HG02678 (cell line): Measurements from ENCODE around the gene RXRB.

Experiments
- ATAC-seq: cut with Tn5 transposase; IDR thresholded peaks from one replicate; pipeline ENCODE4 v1.9.1; 2021; ENCODE audit warnings: mild to moderate bottlenecking, moderate library complexity; ENCODE audit not compliant: unreplicated experiment

The RXRB gene

GRCh38 chr6:33177552-33178446 lies 22.7 kb downstream of the RXRB start:
- ATAC-seq, result no peak

DNA sequence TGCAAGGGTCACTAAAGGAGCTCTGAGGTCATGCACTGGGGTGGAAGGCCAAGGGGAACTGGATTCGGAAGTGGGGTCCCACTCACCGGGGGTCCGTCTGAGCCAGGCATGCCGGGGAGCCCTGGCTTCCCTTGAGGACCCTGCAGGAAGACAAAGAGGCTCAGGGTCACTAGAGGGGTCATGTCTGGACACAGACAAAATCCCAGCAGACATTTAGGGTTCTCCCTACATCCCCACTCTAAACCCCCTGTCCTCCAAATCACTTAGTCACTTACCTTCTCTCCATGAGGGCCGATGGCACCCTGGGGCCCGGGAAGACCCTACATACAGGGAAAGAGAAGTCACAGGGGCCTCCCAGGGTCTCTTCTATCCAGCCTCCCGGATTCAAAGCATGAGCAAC lies 23.6 kb downstream of the RXRB start:
- ATAC-seq, result no peak

DNA sequence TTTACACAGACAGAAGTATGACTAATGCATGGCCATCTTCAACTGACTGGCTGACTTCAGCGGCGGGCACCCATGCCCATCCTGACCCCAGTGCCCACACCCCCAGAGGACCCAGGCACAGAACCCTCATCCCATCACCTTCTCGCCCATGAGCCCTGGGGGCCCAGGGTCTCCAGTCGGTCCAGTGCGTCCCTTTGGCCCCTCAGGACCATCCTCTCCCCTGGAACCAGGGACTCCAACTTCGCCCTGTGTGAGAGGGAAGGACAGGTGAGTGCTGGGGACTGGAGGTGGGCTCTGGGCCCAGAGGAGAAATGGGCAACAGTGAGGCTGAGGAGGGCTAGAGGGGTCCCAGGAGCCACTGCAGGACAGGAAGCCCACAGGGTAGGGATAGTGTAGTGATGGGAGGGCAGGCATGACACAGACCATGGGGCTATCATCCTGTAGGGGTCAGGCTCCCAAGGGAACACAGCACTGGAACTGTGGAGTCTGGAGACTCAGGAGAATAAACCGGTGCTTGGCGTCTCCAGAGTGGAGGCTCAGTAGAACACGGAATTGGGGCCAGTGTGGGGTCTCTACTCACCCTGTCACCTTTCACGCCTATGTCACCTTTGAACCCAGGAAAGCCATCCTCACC lies 24.9 kb downstream of the RXRB start:
- no peak for ATAC-seq

DNA sequence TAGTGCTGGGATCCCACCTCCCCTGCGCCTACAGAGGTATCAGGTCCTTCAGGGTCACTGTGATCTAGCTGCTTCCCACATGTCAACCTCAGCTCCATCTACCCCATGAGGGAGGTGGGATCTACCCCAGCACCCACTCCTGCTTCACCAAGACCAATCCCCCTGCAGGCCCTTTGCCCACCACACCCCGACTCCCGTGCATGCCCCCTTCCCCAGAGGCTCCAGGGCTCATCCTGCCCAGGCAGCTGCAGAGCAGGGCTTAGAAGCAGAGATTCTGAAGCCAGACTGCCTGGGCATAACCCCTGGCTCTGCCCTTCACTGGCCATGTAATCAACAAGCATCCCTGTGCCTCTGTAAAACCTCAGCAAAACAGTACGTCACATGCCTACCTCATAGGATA lies 25.7 kb downstream of the RXRB start:
- ATAC-seq, result no peak

- no peak for ATAC-seq
These were observed 26.8 kb downstream of the RXRB start for GRCh38 chr6:33173535-33174180.

DNA sequence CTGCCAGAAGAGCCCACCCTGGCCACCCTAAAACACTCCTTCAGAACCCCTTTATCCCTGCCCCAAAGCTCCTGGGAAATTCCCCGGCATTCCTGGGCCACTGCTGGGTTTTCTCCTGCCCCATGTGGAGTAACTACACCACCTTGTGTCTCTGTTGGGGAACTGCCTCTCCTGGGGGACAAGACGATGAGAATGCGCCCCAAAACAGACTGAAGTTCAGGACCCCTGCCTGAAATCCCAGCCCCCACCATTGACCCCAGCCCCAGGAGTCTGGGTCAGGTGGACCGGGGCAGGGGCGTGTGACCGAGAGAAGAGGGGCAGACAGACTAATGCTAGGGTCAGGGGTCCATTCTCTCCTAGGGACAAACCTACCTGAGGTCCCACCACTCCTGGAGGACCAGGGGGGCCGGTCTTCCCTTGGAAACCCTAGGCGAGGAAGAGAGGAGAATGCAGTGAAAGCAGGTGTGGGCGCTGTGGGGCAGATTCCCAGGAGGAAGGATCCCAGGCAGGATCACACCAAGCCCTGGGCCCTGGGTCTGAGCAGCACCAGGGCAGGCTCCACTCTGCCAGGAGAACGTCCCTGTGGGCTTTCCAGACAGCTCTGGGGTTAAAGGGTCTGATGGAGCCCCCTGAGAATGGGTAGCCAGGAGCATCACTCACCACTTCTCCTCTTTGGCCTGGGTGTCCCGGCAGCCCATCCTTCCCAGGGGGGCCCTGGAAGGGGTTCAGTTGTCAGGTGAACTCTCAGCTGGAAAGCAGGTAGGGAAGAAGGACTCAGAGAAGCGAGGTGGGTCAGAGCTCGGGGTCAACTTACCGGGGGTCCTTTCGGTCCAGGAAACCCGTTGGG lies 27.6 kb downstream of the RXRB start:
- no peak for ATAC-seq

- ATAC-seq, result no peak
These were observed 28.4 kb downstream of the RXRB start for GRCh38 chr6:33171880-33172687.

DNA sequence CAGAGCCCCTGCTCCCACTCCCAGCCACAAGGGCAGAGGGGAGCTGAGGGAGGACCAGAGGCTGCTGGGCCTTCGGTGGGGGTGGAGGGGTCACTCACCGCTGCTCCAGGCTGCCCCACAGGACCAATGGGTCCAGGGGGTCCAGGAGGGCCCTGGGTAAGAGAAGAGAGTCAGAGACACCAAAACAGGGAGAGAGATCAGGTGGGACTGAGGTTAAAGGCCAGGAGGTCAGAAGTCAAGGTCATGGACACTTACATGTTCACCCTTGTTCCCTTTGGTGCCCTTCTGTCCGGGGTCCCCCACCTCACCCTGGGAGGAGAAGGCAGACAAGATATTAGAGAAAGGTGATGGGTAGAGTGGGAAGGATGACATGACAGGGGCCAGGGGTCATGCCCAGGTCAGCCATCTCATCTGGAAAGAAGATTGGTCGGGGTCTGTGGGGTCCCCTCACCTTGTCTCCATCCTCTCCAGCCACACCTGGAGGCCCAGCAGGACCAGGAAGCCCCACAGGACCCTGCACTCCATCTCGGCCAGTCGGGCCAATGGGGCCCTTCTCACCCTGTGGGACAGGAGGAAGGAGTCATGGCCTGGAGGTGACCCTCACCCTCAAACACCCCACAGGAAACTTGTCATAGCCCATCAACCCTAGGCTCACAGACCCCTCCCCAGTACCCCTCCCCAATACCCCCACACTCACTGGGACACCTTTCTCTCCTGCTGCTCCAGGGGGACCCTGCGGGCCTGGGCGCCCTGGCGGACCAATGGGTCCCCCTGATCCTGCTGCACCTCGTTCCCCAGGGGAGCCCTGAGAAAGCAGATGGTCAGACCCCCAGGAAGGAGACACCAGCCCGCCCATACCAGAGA lies 29.2 kb downstream of the RXRB start:
- no peak for ATAC-seq

GRCh38 chr6:33170176-33171015 lies 30.1 kb downstream of the RXRB start:
- no peak for ATAC-seq

DNA sequence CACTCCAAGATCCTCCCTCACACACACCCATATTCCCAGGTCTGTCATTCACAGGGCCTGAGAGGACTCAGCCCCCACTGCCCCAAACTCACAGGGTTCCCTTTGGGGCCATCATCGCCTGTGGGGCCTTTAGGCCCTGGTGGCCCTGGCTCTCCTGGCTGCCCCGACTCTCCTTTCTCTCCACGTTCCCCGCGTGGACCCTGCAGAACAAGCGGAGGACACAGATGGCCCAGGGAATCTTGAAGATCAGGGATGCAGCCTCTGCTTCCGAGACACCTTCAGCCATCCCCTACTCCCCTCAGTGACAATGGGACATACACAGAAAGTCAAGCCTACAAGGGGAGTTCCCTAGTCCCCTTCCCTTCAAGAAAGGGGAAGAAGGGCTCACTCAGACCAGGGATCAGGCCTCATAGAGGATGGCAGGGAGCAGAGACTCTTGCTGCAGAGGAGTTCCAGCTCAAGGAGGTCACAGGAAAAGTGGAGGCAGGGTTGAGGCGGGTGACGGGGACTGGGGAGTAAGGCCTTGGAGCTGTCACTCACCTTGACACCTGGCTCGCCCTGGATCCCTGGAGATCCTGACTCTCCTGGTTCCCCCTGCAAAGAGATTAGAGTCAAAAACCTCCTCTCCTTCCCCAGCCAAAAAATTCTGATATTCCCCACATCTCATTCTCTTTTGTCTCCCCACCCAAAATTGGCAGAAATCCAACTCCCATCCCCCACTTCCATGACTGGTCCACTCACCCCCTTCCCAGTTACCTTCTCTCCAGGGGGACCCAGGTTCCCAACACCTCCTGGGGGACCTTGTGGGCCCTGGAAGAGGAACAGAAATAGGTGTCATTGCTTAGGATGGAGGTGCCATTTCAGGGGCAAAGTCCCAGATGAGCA lies 30.9 kb downstream of the RXRB start:
- ATAC-seq, result no peak

GRCh38 chr6:33168639-33169038 lies 31.8 kb downstream of the RXRB start:
- no peak for ATAC-seq

GRCh38 chr6:33168284-33168601 lies 32.2 kb downstream of the RXRB start:
- ATAC-seq, result no peak

DNA sequence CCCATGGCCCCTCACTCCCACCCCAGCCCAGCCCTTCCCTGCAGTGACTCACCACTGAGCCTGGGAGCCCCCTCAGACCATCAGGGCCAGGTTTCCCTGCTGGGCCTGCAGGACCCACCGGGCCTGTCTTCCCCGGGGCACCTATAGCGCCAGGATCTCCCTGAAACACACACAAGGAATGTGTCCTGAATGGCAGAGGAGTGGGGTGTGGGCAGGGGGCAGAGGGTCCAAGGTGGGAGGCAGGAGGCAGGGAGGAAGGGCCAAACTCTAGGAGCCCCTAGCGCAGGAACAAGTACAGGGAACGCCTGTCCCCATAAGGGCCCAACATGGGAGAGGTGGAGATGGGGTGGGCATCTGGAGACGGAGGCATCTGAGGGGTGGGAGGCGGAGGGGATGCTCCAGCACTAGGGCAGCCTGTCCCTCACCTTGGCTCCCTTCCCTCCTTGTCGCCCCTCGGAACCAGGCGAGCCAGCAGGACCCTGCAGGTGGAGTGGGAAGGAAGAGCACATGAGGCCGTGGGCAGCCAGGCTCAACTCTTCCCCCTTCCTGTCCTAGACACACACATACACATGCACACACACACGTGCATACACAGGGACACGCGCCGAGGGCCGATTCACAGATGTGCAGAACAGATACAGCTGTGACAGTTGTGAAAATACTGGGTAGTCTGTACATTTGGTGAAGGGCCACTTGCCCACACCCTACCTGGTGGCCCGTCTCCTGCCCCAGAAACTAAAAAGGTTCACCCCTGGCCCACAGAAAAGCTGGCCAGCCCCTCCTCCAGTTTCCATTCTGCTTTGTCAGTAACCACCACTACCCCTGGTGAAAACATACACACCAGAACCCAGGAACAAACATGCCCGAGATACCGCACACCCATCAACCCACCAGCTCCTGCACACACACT lies 32.8 kb downstream of the RXRB start:
- no peak for ATAC-seq

DNA sequence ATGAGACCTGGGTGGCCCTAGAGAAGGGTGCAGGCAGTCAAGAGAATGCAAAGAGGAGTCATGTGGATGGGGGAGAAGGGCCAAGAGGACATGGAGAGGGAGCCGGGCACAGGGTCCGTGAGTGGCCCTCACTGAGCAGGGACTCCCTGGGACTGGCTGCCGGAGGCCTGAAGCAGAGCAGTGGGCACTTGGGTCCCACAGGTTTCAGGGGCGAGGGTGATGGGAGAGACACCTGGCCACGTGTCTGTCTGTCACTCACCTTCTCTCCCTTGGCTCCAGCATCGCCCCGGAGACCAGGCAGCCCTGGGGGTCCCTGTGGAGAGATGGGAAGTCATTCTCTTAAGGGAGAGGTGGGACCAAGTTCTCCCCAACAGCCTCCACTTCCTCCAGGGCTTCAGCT lies 33.7 kb downstream of the RXRB start:
- ATAC-seq, result no peak

GRCh38 chr6:33166363-33166762 lies 34.1 kb downstream of the RXRB start:
- no peak for ATAC-seq

DNA sequence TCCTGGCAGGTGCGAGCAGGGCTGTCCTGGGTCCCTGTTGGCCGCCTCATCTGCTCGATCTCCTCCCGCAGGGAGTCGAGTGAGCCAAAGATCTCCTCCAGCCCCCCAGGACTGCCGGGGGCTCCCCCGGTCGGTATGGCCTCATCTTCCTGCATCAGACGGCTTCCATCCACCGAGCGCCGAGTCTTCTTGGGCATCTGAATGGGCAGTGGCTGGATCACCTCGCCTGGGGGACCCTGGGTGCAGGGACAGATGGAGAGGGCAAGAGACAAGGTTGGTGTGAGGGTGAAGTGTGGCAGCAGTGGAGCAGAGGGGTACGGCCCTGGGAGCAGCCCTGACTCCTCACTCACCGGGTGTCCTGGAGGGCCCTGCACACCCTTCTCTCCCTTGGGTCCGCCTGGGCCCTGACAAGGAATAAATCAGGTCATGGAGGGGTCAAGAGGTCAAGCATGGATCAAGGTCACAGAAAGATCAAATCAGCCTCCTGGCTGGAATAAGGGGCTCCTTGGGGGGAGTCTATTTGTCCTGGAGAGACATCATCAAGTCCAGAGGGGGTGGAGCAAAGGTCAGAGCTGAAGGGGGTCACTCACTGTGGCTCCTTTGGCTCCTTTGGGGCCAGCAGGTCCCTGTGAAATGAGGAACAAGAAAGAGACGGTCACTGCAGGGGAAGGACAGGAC lies 34.7 kb downstream of the RXRB start:
- ATAC-seq, result no peak
